Liver (tissue), 9 donors: ENCODE results near the gene LMBR1L. TPM values are rescaled to one million over a fixed set of nuclear protein-coding genes. Genes with fewer than 3 reads are reported as not detected.

Experiments used
- DNase-seq: peaks from one replicate; pipeline ENCODE4 v3.0.0-alpha.2; 2017; ENCODE audit warnings: low spot score
- H3K27ac ChIP-seq, 2 donors: one replicate each; pipeline ENCODE4 v1.7.0; 2013; ENCODE audit warnings: inconsistent platforms in 2 of 2, low read length in 2 of 2, control low read depth in 1 of 2, low read depth in 1 of 2, mild to moderate bottlenecking in 1 of 2
- H3K27me3 ChIP-seq, 4 donors: one replicate each; pipeline versions ENCODE4 v1.6.1 to v1.7.0; 2013; ENCODE audit warnings: low read length in 3 of 4, inconsistent platforms in 1 of 4, mild to moderate bottlenecking in 1 of 4, moderate library complexity in 1 of 4; ENCODE audit not compliant: control insufficient read depth in 4 of 4, insufficient read depth in 4 of 4
- H3K36me3 ChIP-seq, 4 donors: one replicate each; pipeline versions ENCODE4 v1.6.1 to v1.7.0; 2013; ENCODE audit warnings: low read length in 3 of 4, mild to moderate bottlenecking in 3 of 4, low read depth in 1 of 4, moderate library complexity in 1 of 4; ENCODE audit not compliant: control insufficient read depth in 4 of 4, insufficient read depth in 3 of 4
- H3K4me1 ChIP-seq, 4 donors: one replicate each; pipeline versions ENCODE4 v1.6.1 to v1.7.0; 2013; ENCODE audit warnings: low read length in 3 of 4, mild to moderate bottlenecking in 3 of 4, moderate library complexity in 1 of 4; ENCODE audit not compliant: control insufficient read depth in 4 of 4, insufficient read depth in 4 of 4
- H3K4me3 ChIP-seq, 3 donors: one replicate each; pipeline versions ENCODE4 v1.6.1 to v1.7.0; 2013; ENCODE audit warnings: low read length in 3 of 3, control low read depth in 1 of 3, low read depth in 1 of 3, mild to moderate bottlenecking in 1 of 3
- H3K9ac ChIP-seq, 2 donors: one replicate each; pipeline ENCODE4 v1.7.0; 2013; ENCODE audit warnings: low read length in 2 of 2, mild to moderate bottlenecking in 2 of 2, moderate library complexity in 2 of 2, control low read depth in 1 of 2, low read depth in 1 of 2
- H3K9me3 ChIP-seq, 4 donors: one replicate each; pipeline versions ENCODE4 v1.6.1 to v1.7.0; 2013; ENCODE audit warnings: low read length in 3 of 4; ENCODE audit not compliant: control insufficient read depth in 4 of 4
- EGR1 ChIP-seq, 2 donors: IDR thresholded peaks; 2 replicates each; pipeline ENCODE4 v1.6.1; 2016 to 2018; ENCODE audit warnings: antibody characterized with exemption in 2 of 2, low read depth in 2 of 2
- FOXA1 ChIP-seq: IDR thresholded peaks from 2 replicates; pipeline ENCODE4 v1.6.1; 2016; ENCODE audit warnings: antibody characterized with exemption
- FOXA2 ChIP-seq: IDR thresholded peaks from 2 replicates; pipeline ENCODE4 v1.6.1; 2016; ENCODE audit warnings: antibody characterized with exemption
- GABPA ChIP-seq, 2 donors: IDR thresholded peaks in 1 of 2; conservative IDR thresholded peaks in 1 of 2; 2 replicates each; pipeline ENCODE4 v1.6.1; 2016; ENCODE audit warnings: antibody characterized with exemption in 2 of 2, mild to moderate bottlenecking in 1 of 2, moderate library complexity in 1 of 2
- HNF4A ChIP-seq, 2 donors: conservative IDR thresholded peaks; 2 replicates each; pipeline ENCODE4 v1.6.1; 2016; ENCODE audit warnings: antibody characterized with exemption in 2 of 2, mild to moderate bottlenecking in 2 of 2
- HNF4G ChIP-seq: IDR thresholded peaks from 2 replicates; pipeline ENCODE4 v1.6.1; 2016; ENCODE audit warnings: antibody characterized with exemption
- JUND ChIP-seq, 2 donors: IDR thresholded peaks; 2 replicates each; pipeline ENCODE4 v1.6.1; 2016; ENCODE audit warnings: antibody characterized with exemption in 2 of 2
- NR2F2 ChIP-seq: IDR thresholded peaks from 2 replicates; pipeline ENCODE4 v1.6.1; 2016; ENCODE audit warnings: antibody characterized with exemption
- RAD21 ChIP-seq, 2 donors: IDR thresholded peaks; 2 replicates each; pipeline ENCODE4 v1.6.1; 2016; ENCODE audit warnings: antibody characterized with exemption in 2 of 2, mild to moderate bottlenecking in 2 of 2
- RXRA ChIP-seq, 2 donors: IDR thresholded peaks; 2 replicates each; pipeline ENCODE4 v1.6.1; 2017 to 2018; ENCODE audit warnings: antibody characterized with exemption in 2 of 2, mild to moderate bottlenecking in 1 of 2
- SP1 ChIP-seq: IDR thresholded peaks from 2 replicates; pipeline ENCODE4 v1.6.1; 2018; ENCODE audit warnings: antibody characterized with exemption, mild to moderate bottlenecking
- TAF1 ChIP-seq: conservative IDR thresholded peaks from 2 replicates; pipeline ENCODE4 v1.6.1; 2016; ENCODE audit warnings: antibody characterized with exemption, mild to moderate bottlenecking
- YY1 ChIP-seq: IDR thresholded peaks from 2 replicates; pipeline ENCODE4 v1.6.1; 2016; ENCODE audit warnings: antibody characterized with exemption, mild to moderate bottlenecking
- WGBS: extraction: QIAGEN DNeasy Blood & Tissue Kit; methylation state at CpG from one replicate; pipeline ENCODE4 v1.1.7; 2013; 5-methylcytosine and 5-hydroxymethylcytosine counted together
- polyA plus RNA-seq, 2 donors: library from polyadenylated mRNA; stranded (reverse) in 1 of 2; unstranded in 1 of 2; fragments of 200-250 nt in 1 of 2; fragments of >200 nt in 1 of 2; fragmentation: Nextera tagmentation in 1 of 2; extraction: Ambion mirVana in 1 of 2; gene quantifications; one replicate each; pipeline versions ENCODE4 v1.2.1 to v1.2.3, GENCODE V29; 2013 to 2015
- total RNA-seq, 2 donors: library from RNA; depleted of rRNA; stranded (reverse); fragments of >200 nt; gene quantifications; one replicate each; pipeline ENCODE4 v1.2.3, GENCODE V29; 2014
- TF ChIP-seq, protein P1 (sequence below): fragments of 150-350 bp; IDR thresholded peaks from 2 replicates; pipeline ENCODE4 v1.5.1; 2017; ENCODE audit warnings: improper control_type of control experiment, low read depth, low read length; ENCODE audit not compliant: missing input control
- TF ChIP-seq, protein P2 (sequence below): IDR thresholded peaks from 2 replicates; pipeline ENCODE4 v1.6.1; 2016; ENCODE audit warnings: antibody characterized with exemption
- TF ChIP-seq, protein P3 (sequence below): IDR thresholded peaks from 2 replicates; pipeline ENCODE4 v1.6.1; 2016; ENCODE audit warnings: antibody characterized with exemption, mild to moderate bottlenecking
- TF ChIP-seq, protein P4 (sequence below): IDR thresholded peaks from 2 replicates; pipeline ENCODE4 v1.6.1; 2016; ENCODE audit warnings: antibody characterized with exemption
- TF ChIP-seq, protein P5 (sequence below): IDR thresholded peaks from 2 replicates; pipeline ENCODE4 v1.6.1; 2016; ENCODE audit warnings: antibody characterized with exemption
- donor health status: healthy.
- donor health status: healthy.
- donor health status: healthy.
- donor health status: healthy.
- donor health status: healthy.

Gene LMBR1L
- total and polyA plus RNA-seq, 4 donors = 9.3 to 23.7 (median 11.8) TPM

DNA sequence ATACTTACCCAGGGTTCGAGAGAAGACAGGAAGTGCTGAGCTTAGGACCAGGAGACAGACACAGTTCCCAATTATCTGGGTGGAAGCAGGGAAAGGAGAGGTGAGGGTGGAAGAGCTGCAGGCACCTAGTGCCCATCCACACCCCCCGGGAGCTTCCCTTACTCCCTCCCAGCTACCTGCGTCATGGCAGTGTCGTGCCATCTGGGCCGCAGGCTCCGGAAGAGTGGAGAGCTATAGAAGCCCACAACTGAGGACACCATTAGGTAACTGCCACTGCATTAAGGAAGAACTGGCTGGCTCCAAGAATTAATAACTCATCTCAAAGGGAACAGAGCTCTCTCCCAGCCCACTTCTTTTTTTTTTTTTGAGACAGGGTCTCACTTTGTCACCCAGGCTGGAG lies 10.3 kb downstream of the LMBR1L start:
- WGBS = 94% methylated on average over 6 of the region's 6 CpGs
- DNase-seq = no peak

More for the DNA sequence above, 10.3 kb downstream of the LMBR1L start:
- Histone ChIP-seq H3K4me3 (no peak overlapping the region), H3K27me3 (no peaks in the 10 kb centered on the region), H3K36me3 (peaks cover 11 to 54% (median 50%) of the 10 kb centered on the region in 4 donors), H3K4me1 (no peaks in the 10 kb centered on the region), H3K27ac (no peak overlapping the region), H3K9ac (no peak overlapping the region), H3K9me3 (no peaks in the 10 kb centered on the region)
- TF ChIP-seq TAF1 = no peak
- TF ChIP-seq RAD21 (IDR thresholded peaks at IDR 0.05) = no peak
- TF ChIP-seq, protein P1, sequence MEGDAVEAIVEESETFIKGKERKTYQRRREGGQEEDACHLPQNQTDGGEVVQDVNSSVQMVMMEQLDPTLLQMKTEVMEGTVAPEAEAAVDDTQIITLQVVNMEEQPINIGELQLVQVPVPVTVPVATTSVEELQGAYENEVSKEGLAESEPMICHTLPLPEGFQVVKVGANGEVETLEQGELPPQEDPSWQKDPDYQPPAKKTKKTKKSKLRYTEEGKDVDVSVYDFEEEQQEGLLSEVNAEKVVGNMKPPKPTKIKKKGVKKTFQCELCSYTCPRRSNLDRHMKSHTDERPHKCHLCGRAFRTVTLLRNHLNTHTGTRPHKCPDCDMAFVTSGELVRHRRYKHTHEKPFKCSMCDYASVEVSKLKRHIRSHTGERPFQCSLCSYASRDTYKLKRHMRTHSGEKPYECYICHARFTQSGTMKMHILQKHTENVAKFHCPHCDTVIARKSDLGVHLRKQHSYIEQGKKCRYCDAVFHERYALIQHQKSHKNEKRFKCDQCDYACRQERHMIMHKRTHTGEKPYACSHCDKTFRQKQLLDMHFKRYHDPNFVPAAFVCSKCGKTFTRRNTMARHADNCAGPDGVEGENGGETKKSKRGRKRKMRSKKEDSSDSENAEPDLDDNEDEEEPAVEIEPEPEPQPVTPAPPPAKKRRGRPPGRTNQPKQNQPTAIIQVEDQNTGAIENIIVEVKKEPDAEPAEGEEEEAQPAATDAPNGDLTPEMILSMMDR = no peak
- no peak for TF ChIP-seq SP1
- no peak for TF ChIP-seq NR2F2
- TF ChIP-seq, protein P2, sequence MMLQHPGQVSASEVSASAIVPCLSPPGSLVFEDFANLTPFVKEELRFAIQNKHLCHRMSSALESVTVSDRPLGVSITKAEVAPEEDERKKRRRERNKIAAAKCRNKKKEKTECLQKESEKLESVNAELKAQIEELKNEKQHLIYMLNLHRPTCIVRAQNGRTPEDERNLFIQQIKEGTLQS = no peak
- no peak for TF ChIP-seq HNF4A (conservative IDR thresholded peaks at IDR 0.05)
- no peak for TF ChIP-seq RXRA (IDR thresholded peaks at IDR 0.05)
- no peak for TF ChIP-seq EGR1 (IDR thresholded peaks at IDR 0.05; ENCODE audit: low read depth in 2 of 2)
- no peak for TF ChIP-seq GABPA (IDR thresholded peaks at IDR 0.05 in 1 of 2, conservative IDR thresholded peaks at IDR 0.05 in 1 of 2)
- TF ChIP-seq, protein P3, sequence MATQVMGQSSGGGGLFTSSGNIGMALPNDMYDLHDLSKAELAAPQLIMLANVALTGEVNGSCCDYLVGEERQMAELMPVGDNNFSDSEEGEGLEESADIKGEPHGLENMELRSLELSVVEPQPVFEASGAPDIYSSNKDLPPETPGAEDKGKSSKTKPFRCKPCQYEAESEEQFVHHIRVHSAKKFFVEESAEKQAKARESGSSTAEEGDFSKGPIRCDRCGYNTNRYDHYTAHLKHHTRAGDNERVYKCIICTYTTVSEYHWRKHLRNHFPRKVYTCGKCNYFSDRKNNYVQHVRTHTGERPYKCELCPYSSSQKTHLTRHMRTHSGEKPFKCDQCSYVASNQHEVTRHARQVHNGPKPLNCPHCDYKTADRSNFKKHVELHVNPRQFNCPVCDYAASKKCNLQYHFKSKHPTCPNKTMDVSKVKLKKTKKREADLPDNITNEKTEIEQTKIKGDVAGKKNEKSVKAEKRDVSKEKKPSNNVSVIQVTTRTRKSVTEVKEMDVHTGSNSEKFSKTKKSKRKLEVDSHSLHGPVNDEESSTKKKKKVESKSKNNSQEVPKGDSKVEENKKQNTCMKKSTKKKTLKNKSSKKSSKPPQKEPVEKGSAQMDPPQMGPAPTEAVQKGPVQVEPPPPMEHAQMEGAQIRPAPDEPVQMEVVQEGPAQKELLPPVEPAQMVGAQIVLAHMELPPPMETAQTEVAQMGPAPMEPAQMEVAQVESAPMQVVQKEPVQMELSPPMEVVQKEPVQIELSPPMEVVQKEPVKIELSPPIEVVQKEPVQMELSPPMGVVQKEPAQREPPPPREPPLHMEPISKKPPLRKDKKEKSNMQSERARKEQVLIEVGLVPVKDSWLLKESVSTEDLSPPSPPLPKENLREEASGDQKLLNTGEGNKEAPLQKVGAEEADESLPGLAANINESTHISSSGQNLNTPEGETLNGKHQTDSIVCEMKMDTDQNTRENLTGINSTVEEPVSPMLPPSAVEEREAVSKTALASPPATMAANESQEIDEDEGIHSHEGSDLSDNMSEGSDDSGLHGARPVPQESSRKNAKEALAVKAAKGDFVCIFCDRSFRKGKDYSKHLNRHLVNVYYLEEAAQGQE = no peak
- TF ChIP-seq FOXA1 = no peak
- TF ChIP-seq YY1 = no peak
- TF ChIP-seq HNF4G = no peak
- TF ChIP-seq JUND (IDR thresholded peaks at IDR 0.05) = no peak
- no peak for TF ChIP-seq FOXA2
- TF ChIP-seq, protein P4, sequence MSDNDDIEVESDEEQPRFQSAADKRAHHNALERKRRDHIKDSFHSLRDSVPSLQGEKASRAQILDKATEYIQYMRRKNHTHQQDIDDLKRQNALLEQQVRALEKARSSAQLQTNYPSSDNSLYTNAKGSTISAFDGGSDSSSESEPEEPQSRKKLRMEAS = no peak
- TF ChIP-seq, protein P5, sequence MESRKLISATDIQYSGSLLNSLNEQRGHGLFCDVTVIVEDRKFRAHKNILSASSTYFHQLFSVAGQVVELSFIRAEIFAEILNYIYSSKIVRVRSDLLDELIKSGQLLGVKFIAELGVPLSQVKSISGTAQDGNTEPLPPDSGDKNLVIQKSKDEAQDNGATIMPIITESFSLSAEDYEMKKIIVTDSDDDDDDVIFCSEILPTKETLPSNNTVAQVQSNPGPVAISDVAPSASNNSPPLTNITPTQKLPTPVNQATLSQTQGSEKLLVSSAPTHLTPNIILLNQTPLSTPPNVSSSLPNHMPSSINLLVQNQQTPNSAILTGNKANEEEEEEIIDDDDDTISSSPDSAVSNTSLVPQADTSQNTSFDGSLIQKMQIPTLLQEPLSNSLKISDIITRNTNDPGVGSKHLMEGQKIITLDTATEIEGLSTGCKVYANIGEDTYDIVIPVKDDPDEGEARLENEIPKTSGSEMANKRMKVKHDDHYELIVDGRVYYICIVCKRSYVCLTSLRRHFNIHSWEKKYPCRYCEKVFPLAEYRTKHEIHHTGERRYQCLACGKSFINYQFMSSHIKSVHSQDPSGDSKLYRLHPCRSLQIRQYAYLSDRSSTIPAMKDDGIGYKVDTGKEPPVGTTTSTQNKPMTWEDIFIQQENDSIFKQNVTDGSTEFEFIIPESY = no peak
